SH-SY5Y (cell line): Measurements from ENCODE around the gene SNTG2.

Source experiments
- GATA2 ChIP-seq: IDR thresholded peaks from 2 replicates; pipeline ENCODE4 v1.6.1; 2011; ENCODE audit warnings: mild to moderate bottlenecking, low read depth, low read length
- GATA3 ChIP-seq: IDR thresholded peaks from 2 replicates; pipeline ENCODE4 v1.6.1; 2011; ENCODE audit warnings: low read depth, mild to moderate bottlenecking, low read length, moderate library complexity

GRCh38 chr2:1070601-1071000 lies 120.0 kb downstream of the SNTG2 start:
- TF ChIP-seq GATA2 (peak; percentile 70), GATA3 (no peak)
